ENCODE measurements around the gene EVI5L.
A peak's percentile ranks its signal among the peaks of the same experiment; 100 is the strongest.

EVI5L gene

GRCh38 chr19:7844951-7845350, 14.9 kb downstream of the EVI5L start:
- no peak overlapping the region for H3K27ac Mint-ChIP-seq

GRCh38 chr19:7845390-7846154, 15.6 kb downstream of the EVI5L start:
- Mint-ChIP-seq H3K27ac (no peak overlapping the region), H3K36me3 (peaks cover 0 to 2% of the 10 kb centered on the region in 2 donors), H3K27me3 (no peaks in the 10 kb centered on the region), H3K9me3 (no peaks in the 10 kb centered on the region), H3K4me1 (no peaks in the 10 kb centered on the region), H3K4me3 (no peak overlapping the region)
- ATAC-seq (replicated peaks) (no peak), DNase-seq (no peak)

More at GRCh38 chr19:7844951-7845350, 14.9 kb downstream of the EVI5L start:
- DNase-seq = no peak
- H3K4me3 Mint-ChIP-seq = no peak overlapping the region
- no peak for ATAC-seq (replicated peaks)
- H3K9me3 Mint-ChIP-seq = no peaks in the 10 kb centered on the region
- H3K36me3 Mint-ChIP-seq = peaks cover 0 to 2% of the 10 kb centered on the region in 2 donors
- H3K27me3 Mint-ChIP-seq = no peaks in the 10 kb centered on the region
- H3K4me1 Mint-ChIP-seq = no peaks in the 10 kb centered on the region

- H3K27ac Mint-ChIP-seq = no peak overlapping the region
- H3K4me1 Mint-ChIP-seq = no peaks in the 10 kb centered on the region
- no peak overlapping the region for H3K4me3 Mint-ChIP-seq
- DNase-seq (no peak), ATAC-seq (replicated peaks) (no peak)
- no peaks in the 10 kb centered on the region for H3K27me3 Mint-ChIP-seq
- no peaks in the 10 kb centered on the region for H3K9me3 Mint-ChIP-seq
- H3K36me3 Mint-ChIP-seq = peaks cover 0 to 2% of the 10 kb centered on the region in 2 donors
Observed at GRCh38 chr19:7846155-7846646, 16.2 kb downstream of the EVI5L start.

- Mint-ChIP-seq H3K27me3 (no peaks in the 10 kb centered on the region), H3K27ac (no peak overlapping the region), H3K4me1 (peaks cover 0 to under 1% of the 10 kb centered on the region in 2 donors), H3K9me3 (no peaks in the 10 kb centered on the region), H3K36me3 (peaks cover 0 to 5% of the 10 kb centered on the region in 2 donors), H3K4me3 (no peak overlapping the region)
- ATAC-seq (replicated peaks) = no peak
- no peak for DNase-seq
Observed at GRCh38 chr19:7847664-7848063, 17.6 kb downstream of the EVI5L start.

- Mint-ChIP-seq H3K9me3 (no peaks in the 10 kb centered on the region), H3K27ac (no peak overlapping the region), H3K36me3 (peaks cover 0 to 5% of the 10 kb centered on the region in 2 donors), H3K4me3 (no peak overlapping the region), H3K27me3 (no peaks in the 10 kb centered on the region), H3K4me1 (peaks cover 8 to 11% of the 10 kb centered on the region in 2 donors)
- ATAC-seq (replicated peaks) (no peak), DNase-seq (no peak)
Observed at GRCh38 chr19:7848779-7849457, 18.9 kb downstream of the EVI5L start.

GRCh38 chr19:7849631-7849999, 19.6 kb downstream of the EVI5L start:
- Mint-ChIP-seq H3K4me3 (no peak overlapping the region), H3K4me1 (peaks cover 8 to 11% of the 10 kb centered on the region in 2 donors), H3K36me3 (peaks cover 0 to 5% of the 10 kb centered on the region in 2 donors), H3K27me3 (no peaks in the 10 kb centered on the region), H3K27ac (no peak overlapping the region), H3K9me3 (no peaks in the 10 kb centered on the region)
- ATAC-seq (replicated peaks) = no peak
- DNase-seq = no peak

- Mint-ChIP-seq H3K36me3 (peaks cover 3 to 6% of the 10 kb centered on the region in 2 donors), H3K9me3 (no peaks in the 10 kb centered on the region), H3K27ac (no peak overlapping the region), H3K4me1 (peaks cover 8 to 11% of the 10 kb centered on the region in 2 donors), H3K27me3 (no peaks in the 10 kb centered on the region), H3K4me3 (no peak overlapping the region)
- DNase-seq (no peak), ATAC-seq (replicated peaks) (no peak)
Observed at GRCh38 chr19:7850000-7850813, 20.2 kb downstream of the EVI5L start.

- no peak overlapping the region for H3K4me3 Mint-ChIP-seq
- no peak for DNase-seq
- no peaks in the 10 kb centered on the region for H3K9me3 Mint-ChIP-seq
- H3K4me1 Mint-ChIP-seq = peaks cover 8 to 11% of the 10 kb centered on the region in 2 donors
- H3K27ac Mint-ChIP-seq = no peak overlapping the region
- no peaks in the 10 kb centered on the region for H3K27me3 Mint-ChIP-seq
- H3K36me3 Mint-ChIP-seq = peaks cover 3 to 5% of the 10 kb centered on the region in 2 donors
- ATAC-seq (replicated peaks) = no peak
Observed at GRCh38 chr19:7850945-7851622, 21.1 kb downstream of the EVI5L start.

GRCh38 chr19:7851623-7852500, 21.8 kb downstream of the EVI5L start:
- Mint-ChIP-seq H3K4me3 (no peak overlapping the region), H3K36me3 (peaks cover 7 to 9% of the 10 kb centered on the region in 2 donors), H3K27ac (no peak overlapping the region), H3K27me3 (peaks cover 3 to 4% of the 10 kb centered on the region in 2 donors), H3K4me1 (peaks cover 8 to 11% of the 10 kb centered on the region in 2 donors), H3K9me3 (no peaks in the 10 kb centered on the region)
- DNase-seq (no peak), ATAC-seq (replicated peaks) (no peak)

- DNase-seq (peak; percentile 66), ATAC-seq (replicated peaks) (peak; percentile 93 to 95)
- peak overlapping the region; percentile 77 for H3K27ac Mint-ChIP-seq
- peaks cover 8 to 11% of the 10 kb centered on the region in 2 donors for H3K4me1 Mint-ChIP-seq
- peaks cover 9 to 11% of the 10 kb centered on the region in 2 donors for H3K27me3 Mint-ChIP-seq
- no peak overlapping the region for H3K4me3 Mint-ChIP-seq
- H3K36me3 Mint-ChIP-seq = peaks cover 10 to 11% of the 10 kb centered on the region in 2 donors
- no peaks in the 10 kb centered on the region for H3K9me3 Mint-ChIP-seq
Observed at GRCh38 chr19:7852851-7853769, 23.1 kb downstream of the EVI5L start.

GRCh38 chr19:7853770-7854128, 23.7 kb downstream of the EVI5L start:
- no peaks in the 10 kb centered on the region for H3K9me3 Mint-ChIP-seq
- peaks cover 8 to 11% of the 10 kb centered on the region in 2 donors for H3K4me1 Mint-ChIP-seq
- no peak overlapping the region for H3K4me3 Mint-ChIP-seq
- peak overlapping the region; percentile 9 for H3K27ac Mint-ChIP-seq
- H3K27me3 Mint-ChIP-seq = peaks cover 9 to 15% of the 10 kb centered on the region in 2 donors
- no peak for DNase-seq
- ATAC-seq (replicated peaks) = peak; percentile 14 to 24
- H3K36me3 Mint-ChIP-seq = peaks cover 10 to 14% of the 10 kb centered on the region in 2 donors

- Mint-ChIP-seq H3K27me3 (peaks cover 24 to 27% of the 10 kb centered on the region in 2 donors), H3K9me3 (no peaks in the 10 kb centered on the region), H3K4me3 (no peak overlapping the region), H3K36me3 (peaks cover 13 to 25% of the 10 kb centered on the region in 2 donors), H3K27ac (no peak overlapping the region), H3K4me1 (peaks cover 9 to 15% of the 10 kb centered on the region in 2 donors)
- no peak for DNase-seq
- no peak for ATAC-seq (replicated peaks)
Observed at GRCh38 chr19:7855426-7856108, 25.5 kb downstream of the EVI5L start.

Data from stimulated activated naive B cell treated with anti-CD40 and anti-IgM and Interleukin-4, amounts not matched to agents 10 μg/mL and 1 μg/mL and 100 μg/mL, for 72 hours (primary cell).